B cell (primary cell): ENCODE measurements around the gene LHCGR. TPM values are rescaled to one million over a fixed set of nuclear protein-coding genes. Genes with fewer than 3 reads are reported as not detected.

ENCODE experiments used
- ATAC-seq: fragments of 200-7000 bp; cut with Tn5 transposase; one replicate; pipeline ENCODE4 v1.10.0; 2021; ENCODE audit warnings: low read depth, mild to moderate bottlenecking, moderate number of reproducible peaks, moderate library complexity
- CTCF ChIA-PET: fragments of 350-600 bp; sonication (Branson Sonifier 250); formaldehyde crosslinking; loops from one replicate; lab custom pipeline; 2021; ENCODE audit warnings: antibody characterized with exemption, inconsistent platforms; lab: Charles Lee
- POLR2A ChIA-PET: fragments of 350-600 bp; sonication (Branson Sonifier 250); formaldehyde crosslinking; loops from one replicate; lab custom pipeline; 2021; ENCODE audit warnings: antibody characterized with exemption; lab: Charles Lee
- DNase-seq: peaks from one replicate; pipeline ENCODE4 v3.0.0; 2013
- H2AFZ ChIP-seq: 2 replicates; pipeline ENCODE4 v1.6.1; 2012; ENCODE audit warnings: mild to moderate bottlenecking, low read depth, low read length; ENCODE audit not compliant: insufficient read depth, poor library complexity, severe bottlenecking
- H3K27ac ChIP-seq, 2 donors: 1 replicate in 1 of 2; 2 replicates in 1 of 2; pipeline ENCODE4 v1.5.1; 2012 to 2013; ENCODE audit warnings: low read length in 2 of 2, mild to moderate bottlenecking in 2 of 2, moderate library complexity in 1 of 2
- H3K27me3 ChIP-seq, 4 experiments: fragments of 200-600 bp in 1 of 4; sonication (generic) in 1 of 4; replicated peaks in 1 of 4; 1 replicate in 2 of 4; 2 replicates in 2 of 4; pipeline versions ENCODE4 v1.6.1 to v1.7.0; 2013 to 2016; ENCODE audit warnings: low read length in 3 of 4, mild to moderate bottlenecking in 2 of 4, mixed read lengths in 1 of 4, moderate library complexity in 1 of 4; ENCODE audit not compliant: insufficient read depth in 4 of 4, control insufficient read depth in 3 of 4; ENCODE audit errors: control extremely low read depth in 1 of 4
- H3K36me3 ChIP-seq, 2 experiments: replicated peaks in 1 of 2; 1 replicate in 1 of 2; 2 replicates in 1 of 2; pipeline versions ENCODE4 v1.6.1 to v1.7.1; 2013; ENCODE audit warnings: low read length in 1 of 2; ENCODE audit not compliant: insufficient read depth in 2 of 2, control insufficient read depth in 1 of 2; ENCODE audit errors: control extremely low read depth in 1 of 2, extremely low read depth in 1 of 2
- H3K4me1 ChIP-seq, 2 donors: fragments of 200-600 bp in 1 of 2; sonication (generic) in 1 of 2; 1 replicate in 1 of 2; 2 replicates in 1 of 2; pipeline versions ENCODE4 v1.5.1 to v1.6.1; 2013 to 2017; ENCODE audit warnings: low read length in 2 of 2; ENCODE audit not compliant: control insufficient read depth in 2 of 2, insufficient read depth in 2 of 2
- H3K4me2 ChIP-seq: replicated peaks from 2 replicates; pipeline ENCODE3; 2012; ENCODE audit warnings: mild to moderate bottlenecking, low read depth, low read length; ENCODE audit not compliant: poor library complexity, severe bottlenecking
- H3K4me3 ChIP-seq, 5 experiments: fragments of 200-600 bp in 1 of 5; sonication (generic) in 1 of 5; 1 replicate in 3 of 5; 2 replicates in 2 of 5; pipeline versions ENCODE4 v1.5.1 to v1.7.0; 2011 to 2016; ENCODE audit warnings: low read length in 4 of 5, mild to moderate bottlenecking in 4 of 5, low read depth in 2 of 5, control low read depth in 1 of 5, moderate library complexity in 1 of 5; ENCODE audit not compliant: insufficient read depth in 1 of 5; ENCODE audit errors: control extremely low read depth in 1 of 5, extremely low read depth in 1 of 5
- H3K79me2 ChIP-seq: fragments of 200-600 bp; sonication (generic); one replicate; pipeline ENCODE4 v1.6.0; 2016; ENCODE audit warnings: low read length; ENCODE audit not compliant: control insufficient read depth, insufficient read depth
- H3K9ac ChIP-seq: fragments of 200-600 bp; sonication (generic); 2 replicates; pipeline ENCODE4 v1.6.1; 2017; ENCODE audit warnings: mild to moderate bottlenecking, low read length, moderate library complexity
- H3K9me3 ChIP-seq, 3 donors: one replicate each; pipeline versions ENCODE4 v1.6.1 to v1.7.1; 2013; ENCODE audit warnings: low read length in 2 of 3; ENCODE audit not compliant: control insufficient read depth in 2 of 3, insufficient read depth in 1 of 3; ENCODE audit errors: control extremely low read depth in 1 of 3
- H4K20me1 ChIP-seq: 2 replicates; pipeline ENCODE4 v1.6.0; 2012; ENCODE audit warnings: mild to moderate bottlenecking, low read length; ENCODE audit not compliant: insufficient read depth, control insufficient read depth, poor library complexity, severe bottlenecking
- H3K27ac Mint-ChIP-seq: one replicate; pipeline ENCODE4 v1.8.0; 2021; ENCODE audit warnings: mixed read lengths
- H3K27me3 Mint-ChIP-seq: one replicate; pipeline ENCODE4 v1.8.0; 2021; ENCODE audit warnings: mixed read lengths
- H3K4me1 Mint-ChIP-seq: one replicate; pipeline ENCODE4 v1.8.0; 2021; ENCODE audit warnings: mixed read lengths
- H3K4me3 Mint-ChIP-seq: one replicate; pipeline ENCODE4 v1.8.0; 2021; ENCODE audit warnings: mixed read lengths
- H3K9me3 Mint-ChIP-seq: one replicate; pipeline ENCODE4 v1.8.0; 2022; ENCODE audit warnings: mixed read lengths; ENCODE audit not compliant: insufficient read depth
- CTCF ChIP-seq: fragments of 200-600 bp; IDR thresholded peaks from one replicate; pipeline ENCODE4 v1.8.0; 2022; ENCODE audit warnings: antibody characterized with exemption, mild to moderate bottlenecking
- EZH2 ChIP-seq: IDR thresholded peaks from 2 replicates; pipeline ENCODE4 v1.6.1; 2012; ENCODE audit warnings: borderline replicate concordance, low read depth, mild to moderate bottlenecking, moderate library complexity, low read length; ENCODE audit not compliant: insufficient read depth, poor library complexity, severe bottlenecking
- WGBS: methylation state at CpG from one replicate; pipeline ENCODE4 v1.1.5; 2013; ENCODE audit warnings: missing lambda C conversion rate; ENCODE audit not compliant: insufficient coverage; 5-methylcytosine and 5-hydroxymethylcytosine counted together
- intact Hi-C: fragments of 100-400 bp; cut with micrococcal nuclease; formaldehyde crosslinking; loops from one replicate; pipeline ENCODE4 v1.10.0; 2022
- polyA plus RNA-seq: library from polyadenylated mRNA; depleted of rRNA; stranded (reverse); fragments of >200 nt; gene quantifications from 2 replicates; pipeline ENCODE4 v1.2.3, GENCODE V29; 2012
- total RNA-seq, 2 donors: library from RNA; stranded (reverse); fragments of 120-200 nt in 1 of 2; gene quantifications; 1 replicate in 1 of 2; 2 replicates in 1 of 2; pipeline versions ENCODE4 v1.2.3 to v1.2.4, GENCODE V29; 2013 to 2022

LHCGR gene
- total and polyA plus RNA-seq, 2 donors (not counting 1 experiment from before 2014, with no cell fraction given) = not detected

- POLR2A ChIA-PET = no interaction called here
- Mint-ChIP-seq H3K27ac (no peak overlapping the region), H3K27me3 (no peaks in the 10 kb centered on the region), H3K4me1 (no peaks in the 10 kb centered on the region), H3K4me3 (no peak overlapping the region), H3K9me3 (no peaks in the 10 kb centered on the region)
- TF ChIP-seq CTCF (no peak), EZH2 (no peak)
- DNase-seq (no peak), ATAC-seq (no peak)
- H4K20me1 ChIP-seq = no peaks in the 10 kb centered on the region
- H3K4me3 ChIP-seq = no peak overlapping the region
- 100% methylated on average over 2 of the region's 4 CpGs for WGBS
- H2AFZ ChIP-seq = no peak overlapping the region
- H3K9ac ChIP-seq = no peak overlapping the region
- H3K36me3 ChIP-seq = no peaks in the 10 kb centered on the region
- no peak overlapping the region for H3K27ac ChIP-seq
- no peaks in the 10 kb centered on the region for H3K4me1 ChIP-seq
- H3K9me3 ChIP-seq = no peaks in the 10 kb centered on the region
- H3K27me3 ChIP-seq = no peaks in the 10 kb centered on the region
- CTCF ChIA-PET = no interaction called here
- H3K79me2 ChIP-seq = no peaks in the 10 kb centered on the region
- intact Hi-C loops = no loop called here
- no peak overlapping the region for H3K4me2 ChIP-seq
These were observed 23.6 kb upstream of the LHCGR start for GRCh38 chr2:48779019-48779716.

GRCh38 chr2:48774251-48774650 lies 18.7 kb upstream of the LHCGR start:
- H3K27me3 Mint-ChIP-seq = peaks cover 8% of the 10 kb centered on the region
- no peak overlapping the region for H3K27ac ChIP-seq
- no peak for DNase-seq
- H3K4me1 Mint-ChIP-seq = no peaks in the 10 kb centered on the region
- H3K4me3 ChIP-seq = no peak overlapping the region
- no peaks in the 10 kb centered on the region for H4K20me1 ChIP-seq
- no peak overlapping the region for H3K9ac ChIP-seq
- H3K27ac Mint-ChIP-seq = no peak overlapping the region
- H3K9me3 ChIP-seq = no peaks in the 10 kb centered on the region
- no peak overlapping the region for H2AFZ ChIP-seq
- no CpG with 5 or more reads among the region's 1 CpG for WGBS
- intact Hi-C loops = no loop called here
- no peaks in the 10 kb centered on the region for H3K9me3 Mint-ChIP-seq
- H3K27me3 ChIP-seq = no peaks in the 10 kb centered on the region
- no peak for TF ChIP-seq EZH2
- TF ChIP-seq CTCF = no peak
- H3K4me3 Mint-ChIP-seq = no peak overlapping the region
- H3K79me2 ChIP-seq = no peaks in the 10 kb centered on the region
- CTCF ChIA-PET = no interaction called here
- no peaks in the 10 kb centered on the region for H3K36me3 ChIP-seq
- POLR2A ChIA-PET = no interaction called here
- ATAC-seq = no peak
- no peaks in the 10 kb centered on the region for H3K4me1 ChIP-seq
- H3K4me2 ChIP-seq = no peak overlapping the region
